Measurements from ENCODE around the gene RASSF10. TPM values are rescaled to one million over a fixed set of nuclear protein-coding genes. Genes with fewer than 3 reads are reported as not detected.

Gene RASSF10
- total and polyA plus RNA-seq, 2 donors (not counting 1 experiment from before 2014, with no cell fraction given): not detected

- H3K4me1 ChIP-seq (ENCODE audit: control insufficient read depth in 2 of 2, insufficient read depth in 2 of 2, low read length in 2 of 2): no peaks in the 10 kb centered on the region
- no peaks in the 10 kb centered on the region for H3K79me2 ChIP-seq (ENCODE audit: control insufficient read depth, insufficient read depth, low read length)
- no peak overlapping the region for H2AFZ ChIP-seq (ENCODE audit: insufficient read depth, low read depth, low read length, poor library complexity, severe bottlenecking)
- no peak overlapping the region for H3K4me3 Mint-ChIP-seq
- TF ChIP-seq CTCF (IDR thresholded peaks at IDR 0.05): no peak
- no peak for TF ChIP-seq EZH2 (IDR thresholded peaks at IDR 0.05; ENCODE audit: borderline replicate concordance, insufficient read depth, low read depth, low read length, poor library complexity, severe bottlenecking)
- H3K9me3 Mint-ChIP-seq (ENCODE audit: insufficient read depth): no peaks in the 10 kb centered on the region
- CTCF ChIA-PET: no interaction called here
- H3K4me3 ChIP-seq (ENCODE audit: control extremely low read depth in 1 of 5, extremely low read depth in 1 of 5, insufficient read depth in 1 of 5, low read depth in 2 of 5, low read length in 4 of 5): no peak overlapping the region
- intact Hi-C loops (cut with micrococcal nuclease): no loop called here
- no peaks in the 10 kb centered on the region for H3K27me3 ChIP-seq (replicated peaks in 1 of 4; ENCODE audit: control extremely low read depth in 1 of 4, control insufficient read depth in 3 of 4, insufficient read depth in 4 of 4, low read length in 3 of 4)
- H3K36me3 ChIP-seq (replicated peaks in 1 of 2; ENCODE audit: control extremely low read depth in 1 of 2, control insufficient read depth in 1 of 2, extremely low read depth in 1 of 2, insufficient read depth in 2 of 2, low read length in 1 of 2): no peaks in the 10 kb centered on the region
- H3K9me3 ChIP-seq (ENCODE audit: control extremely low read depth in 1 of 3, control insufficient read depth in 2 of 3, insufficient read depth in 1 of 3, low read length in 2 of 3): no peaks in the 10 kb centered on the region
- no peaks in the 10 kb centered on the region for H4K20me1 ChIP-seq (ENCODE audit: control insufficient read depth, insufficient read depth, low read length, poor library complexity, severe bottlenecking)
- ATAC-seq (ENCODE audit: low read depth): no peak
- H3K27ac ChIP-seq (ENCODE audit: low read length in 2 of 2): no peak overlapping the region
- no peaks in the 10 kb centered on the region for H3K4me1 Mint-ChIP-seq
- POLR2A ChIA-PET: no interaction called here
- H3K27me3 Mint-ChIP-seq: peaks cover 10% of the 10 kb centered on the region
- no peak overlapping the region for H3K9ac ChIP-seq (ENCODE audit: low read length)
- 56% methylated on average over 3 of the region's 4 CpGs for WGBS (ENCODE audit: insufficient coverage)
- no peak overlapping the region for H3K27ac Mint-ChIP-seq
- DNase-seq: no peak
- H3K4me2 ChIP-seq (replicated peaks; ENCODE audit: low read depth, low read length, poor library complexity, severe bottlenecking): no peak overlapping the region
Measured at GRCh38 chr11:13040969-13041561, 31.9 kb downstream of the RASSF10 start.

- H2AFZ ChIP-seq (ENCODE audit: insufficient read depth, low read depth, low read length, poor library complexity, severe bottlenecking): no peak overlapping the region
- no peaks in the 10 kb centered on the region for H4K20me1 ChIP-seq (ENCODE audit: control insufficient read depth, insufficient read depth, low read length, poor library complexity, severe bottlenecking)
- H3K27me3 ChIP-seq (replicated peaks in 1 of 4; ENCODE audit: control extremely low read depth in 1 of 4, control insufficient read depth in 3 of 4, insufficient read depth in 4 of 4, low read length in 3 of 4): no peaks in the 10 kb centered on the region
- no peak overlapping the region for H3K4me3 ChIP-seq (ENCODE audit: control extremely low read depth in 1 of 5, extremely low read depth in 1 of 5, insufficient read depth in 1 of 5, low read depth in 2 of 5, low read length in 4 of 5)
- Mint-ChIP-seq H3K9me3 (ENCODE audit: insufficient read depth) (no peaks in the 10 kb centered on the region), H3K4me3 (no peak overlapping the region), H3K27me3 (peaks cover 7% of the 10 kb centered on the region), H3K27ac (no peak overlapping the region), H3K4me1 (no peaks in the 10 kb centered on the region)
- TF ChIP-seq EZH2 (IDR thresholded peaks at IDR 0.05; ENCODE audit: borderline replicate concordance, insufficient read depth, low read depth, low read length, poor library complexity, severe bottlenecking) (no peak), CTCF (IDR thresholded peaks at IDR 0.05) (no peak)
- no peak overlapping the region for H3K4me2 ChIP-seq (replicated peaks; ENCODE audit: low read depth, low read length, poor library complexity, severe bottlenecking)
- H3K9me3 ChIP-seq (ENCODE audit: control extremely low read depth in 1 of 3, control insufficient read depth in 2 of 3, insufficient read depth in 1 of 3, low read length in 2 of 3): no peaks in the 10 kb centered on the region
- no peaks in the 10 kb centered on the region for H3K36me3 ChIP-seq (replicated peaks in 1 of 2; ENCODE audit: control extremely low read depth in 1 of 2, control insufficient read depth in 1 of 2, extremely low read depth in 1 of 2, insufficient read depth in 2 of 2, low read length in 1 of 2)
- no peaks in the 10 kb centered on the region for H3K79me2 ChIP-seq (ENCODE audit: control insufficient read depth, insufficient read depth, low read length)
- no peak overlapping the region for H3K9ac ChIP-seq (ENCODE audit: low read length)
- POLR2A ChIA-PET: no interaction called here
- H3K27ac ChIP-seq (ENCODE audit: low read length in 2 of 2): no peak overlapping the region
- CTCF ChIA-PET: no interaction called here
- WGBS (ENCODE audit: insufficient coverage): 89% methylated on average over 4 of the region's 5 CpGs
- ATAC-seq (ENCODE audit: low read depth): no peak
- no peak for DNase-seq
- intact Hi-C loops (cut with micrococcal nuclease): no loop called here
- H3K4me1 ChIP-seq (ENCODE audit: control insufficient read depth in 2 of 2, insufficient read depth in 2 of 2, low read length in 2 of 2): no peaks in the 10 kb centered on the region
Measured at GRCh38 chr11:13042873-13043342, 33.8 kb downstream of the RASSF10 start.

All from B cell (primary cell).